ENCODE results near the gene RPL27A.
A peak's percentile ranks its signal among the peaks of the same experiment; 100 is the strongest.
"Not testable (repeated sequence)": the region's sequence is repeated elsewhere in the genome, so short reads cannot be mapped to it uniquely, and the experiment has no call there.

Gene RPL27A

GRCh38 chr11:8682303-8683114 is at the start of gene RPL27A, which contains the start of gene TRIM66:
Gene RPL27A (plus strand): TSS chr11:8682792. CDS start chr11:8682814, 22 bp downstream.
Gene TRIM66 (minus strand): TSS chr11:8682665. CDS start chr11:8672274, 10,391 bp downstream.
- DNase-seq (ENCODE audit: low read depth in 2 of 2): peak; percentile 98 to 99

GRCh38 chr11:8634498-8634897 is 48.1 kb upstream of the RPL27A start:
- DNase-seq (ENCODE audit: low read depth in 2 of 2): no peak

- DNase-seq (ENCODE audit: low read depth in 2 of 2): no peak
Observed at GRCh38 chr11:8636127-8636526, 46.5 kb upstream of the RPL27A start.

- DNase-seq (ENCODE audit: low read depth in 2 of 2): no peak
Observed at GRCh38 chr11:8638300-8638699, 44.3 kb upstream of the RPL27A start.

GRCh38 chr11:8639655-8640054 is 42.9 kb upstream of the RPL27A start:
- DNase-seq (ENCODE audit: low read depth in 2 of 2): no peak

- no peak for DNase-seq (ENCODE audit: low read depth in 2 of 2)
Observed at GRCh38 chr11:8640267-8640906, 42.2 kb upstream of the RPL27A start.

GRCh38 chr11:8641332-8641731 is 41.3 kb upstream of the RPL27A start:
- no peak for DNase-seq (ENCODE audit: low read depth in 2 of 2)

- no peak for DNase-seq (ENCODE audit: low read depth in 2 of 2)
Observed at GRCh38 chr11:8642196-8642841, 40.3 kb upstream of the RPL27A start.

GRCh38 chr11:8646873-8647272 is 35.7 kb upstream of the RPL27A start:
- DNase-seq (ENCODE audit: low read depth in 2 of 2): no peak

GRCh38 chr11:8649361-8649760 is 33.2 kb upstream of the RPL27A start:
- DNase-seq (ENCODE audit: low read depth in 2 of 2): no peak

- DNase-seq (ENCODE audit: low read depth in 2 of 2): no peak
Observed at GRCh38 chr11:8650401-8650990, 32.1 kb upstream of the RPL27A start.

GRCh38 chr11:8652140-8652539 is 30.5 kb upstream of the RPL27A start:
- no peak for DNase-seq (ENCODE audit: low read depth in 2 of 2)

GRCh38 chr11:8654503-8654902 is 28.1 kb upstream of the RPL27A start:
- no peak for DNase-seq (ENCODE audit: low read depth in 2 of 2)

GRCh38 chr11:8656291-8656690 is 26.3 kb upstream of the RPL27A start:
- DNase-seq (ENCODE audit: low read depth in 2 of 2): no peak

- no peak for DNase-seq (ENCODE audit: low read depth in 2 of 2)
Observed at GRCh38 chr11:8658321-8659057, 24.1 kb upstream of the RPL27A start.

GRCh38 chr11:8661001-8661795 is 21.4 kb upstream of the RPL27A start:
- DNase-seq (ENCODE audit: low read depth in 2 of 2): no peak

- no peak for DNase-seq (ENCODE audit: low read depth in 2 of 2)
Observed at GRCh38 chr11:8665222-8665621, 17.4 kb upstream of the RPL27A start.

GRCh38 chr11:8670081-8670480 is 12.5 kb upstream of the RPL27A start:
- not testable (repeated sequence) for DNase-seq (ENCODE audit: low read depth in 2 of 2)

- no peak for DNase-seq (ENCODE audit: low read depth in 2 of 2)
Observed at GRCh38 chr11:8671193-8671612, 11.4 kb upstream of the RPL27A start.

- no peak for DNase-seq (ENCODE audit: low read depth in 2 of 2)
Observed at GRCh38 chr11:8671651-8672062, 10.9 kb upstream of the RPL27A start.

GRCh38 chr11:8672346-8672745 is 10.2 kb upstream of the RPL27A start:
- DNase-seq (ENCODE audit: low read depth in 2 of 2): no peak
